Measurements from ENCODE around the gene TBKBP1.

GRCh38 chr17:47663912-47664623 is 29.9 kb upstream of the TBKBP1 start:
- TF ChIP-seq CTCF (IDR thresholded peaks at IDR 0.05) (peak; percentile 48 to 72 (median 65)), POLR2A (IDR thresholded peaks at IDR 0.05) (no peak)

Data from body of pancreas (tissue), 4 donors.